Parathyroid adenoma (tissue), 2 donors: Measurements from ENCODE around the gene PSMA8.
"Not testable (repeated sequence)": the region's sequence is repeated elsewhere in the genome, so short reads cannot be mapped to it uniquely, and the experiment has no call there.

ENCODE experiments used
- H2AFZ ChIP-seq: fragments of 300-600 bp; sonication (generic); one replicate; pipeline ENCODE4 v1.7.0; 2017; ENCODE audit warnings: antibody characterized with exemption, mild to moderate bottlenecking
- H3K27ac ChIP-seq: fragments of 300-600 bp; sonication (generic); one replicate; pipeline ENCODE4 v1.7.0; 2017
- H3K27me3 ChIP-seq: fragments of 300-600 bp; sonication (generic); one replicate; pipeline ENCODE4 v1.7.0; 2017; ENCODE audit warnings: low read length; ENCODE audit not compliant: control insufficient read depth, insufficient read depth
- H3K36me3 ChIP-seq: fragments of 300-600 bp; sonication (generic); one replicate; pipeline ENCODE4 v1.7.0; 2017; ENCODE audit warnings: low read length; ENCODE audit not compliant: control insufficient read depth, insufficient read depth
- H3K4me1 ChIP-seq: fragments of 300-600 bp; sonication (generic); one replicate; pipeline ENCODE4 v1.7.0; 2017; ENCODE audit warnings: control low read depth
- H3K4me2 ChIP-seq: fragments of 300-600 bp; sonication (generic); one replicate; pipeline ENCODE4 v1.7.0; 2017; ENCODE audit warnings: low read length
- H3K4me3 ChIP-seq: fragments of 300-600 bp; sonication (generic); one replicate; pipeline ENCODE4 v1.7.0; 2017; ENCODE audit warnings: low read depth, low read length
- H3K79me2 ChIP-seq: fragments of 300-600 bp; sonication (generic); one replicate; pipeline ENCODE4 v1.7.0; 2017; ENCODE audit warnings: control low read depth
- H3K9ac ChIP-seq: fragments of 300-600 bp; sonication (generic); one replicate; pipeline ENCODE4 v1.7.0; 2017; ENCODE audit warnings: mild to moderate bottlenecking
- H3K9me3 ChIP-seq: fragments of 300-600 bp; sonication (generic); one replicate; pipeline ENCODE4 v1.7.0; 2017; ENCODE audit warnings: low read length; ENCODE audit not compliant: control insufficient read depth
- CTCF ChIP-seq: fragments of 300-600 bp; sonication (generic); IDR thresholded peaks from one replicate; pipeline ENCODE4 v1.7.0; 2017; ENCODE audit warnings: antibody characterized with exemption, mild to moderate bottlenecking
- donor health status: primary hyperparathyroidism.

Gene PSMA8

GRCh38 chr18:26196605-26197004 lies 62.9 kb downstream of the PSMA8 start:
- H3K4me3 ChIP-seq: no peak overlapping the region
- no peak overlapping the region for H3K4me2 ChIP-seq
- no peaks in the 10 kb centered on the region for H3K36me3 ChIP-seq
- no peaks in the 10 kb centered on the region for H3K79me2 ChIP-seq
- H3K9ac ChIP-seq: no peak overlapping the region
- H3K9me3 ChIP-seq: no peaks in the 10 kb centered on the region
- no peak overlapping the region for H2AFZ ChIP-seq
- no peak overlapping the region for H3K27ac ChIP-seq
- TF ChIP-seq CTCF: no peak
- H3K27me3 ChIP-seq: no peaks in the 10 kb centered on the region
- no peaks in the 10 kb centered on the region for H3K4me1 ChIP-seq

- H3K4me3 ChIP-seq, H3K9ac ChIP-seq, H3K9me3 ChIP-seq, H3K27me3 ChIP-seq, H3K4me1 ChIP-seq, H3K4me2 ChIP-seq, H2AFZ ChIP-seq, H3K27ac ChIP-seq, H3K36me3 ChIP-seq, H3K79me2 ChIP-seq: not testable (repeated sequence)
These were observed 68.3 kb downstream of the PSMA8 start for GRCh38 chr18:26202001-26202400.

- Histone ChIP-seq H3K4me1 (no peaks in the 10 kb centered on the region), H2AFZ (no peak overlapping the region), H3K9me3 (no peaks in the 10 kb centered on the region), H3K27ac (no peak overlapping the region), H3K4me2 (no peak overlapping the region), H3K4me3 (no peak overlapping the region), H3K36me3 (no peaks in the 10 kb centered on the region), H3K27me3 (no peaks in the 10 kb centered on the region), H3K79me2 (no peaks in the 10 kb centered on the region), H3K9ac (no peak overlapping the region)
- TF ChIP-seq CTCF: no peak
These were observed 71.6 kb downstream of the PSMA8 start for GRCh38 chr18:26205318-26205717.

GRCh38 chr18:26206488-26206887 lies 72.8 kb downstream of the PSMA8 start:
- no peak overlapping the region for H2AFZ ChIP-seq
- no peaks in the 10 kb centered on the region for H3K27me3 ChIP-seq
- H3K27ac ChIP-seq: no peak overlapping the region
- H3K4me3 ChIP-seq: no peak overlapping the region
- H3K9ac ChIP-seq: no peak overlapping the region
- no peaks in the 10 kb centered on the region for H3K9me3 ChIP-seq
- H3K4me1 ChIP-seq: no peaks in the 10 kb centered on the region
- H3K36me3 ChIP-seq: no peaks in the 10 kb centered on the region
- TF ChIP-seq CTCF: no peak
- H3K4me2 ChIP-seq: no peak overlapping the region
- H3K79me2 ChIP-seq: no peaks in the 10 kb centered on the region

- H3K27me3 ChIP-seq: no peaks in the 10 kb centered on the region
- no peaks in the 10 kb centered on the region for H3K36me3 ChIP-seq
- no peak overlapping the region for H2AFZ ChIP-seq
- no peaks in the 10 kb centered on the region for H3K79me2 ChIP-seq
- H3K9me3 ChIP-seq: no peaks in the 10 kb centered on the region
- no peaks in the 10 kb centered on the region for H3K4me1 ChIP-seq
- no peak overlapping the region for H3K9ac ChIP-seq
- TF ChIP-seq CTCF: no peak
- no peak overlapping the region for H3K27ac ChIP-seq
- H3K4me2 ChIP-seq: no peak overlapping the region
- no peak overlapping the region for H3K4me3 ChIP-seq
These were observed 74.3 kb downstream of the PSMA8 start for GRCh38 chr18:26207937-26208336.
